ENCODE data around the gene SEPTIN12.

GRCh38 chr16:4828567-4829321 is 40.6 kb upstream of the SEPTIN12 start:
- TF ChIP-seq CTCF (conservative IDR thresholded peaks at IDR 0.05; ENCODE audit: low read depth, low read length) (no peak), EZH2 (IDR thresholded peaks at IDR 0.05; ENCODE audit: borderline replicate concordance, low read depth, low read length, poor library complexity, severe bottlenecking) (no peak)

All from A673 (cell line).